H1 (cell line): Measurements from ENCODE around the gene CAPZB. TPM values are rescaled to one million over a fixed set of nuclear protein-coding genes. Genes with fewer than 3 reads are reported as not detected.

Experiments
- CTCF ChIA-PET: fragments of 300-600 bp; sonication (Branson Sonifier 250); formaldehyde crosslinking; loops from one replicate; lab custom pipeline; 2021; ENCODE audit not compliant: partially characterized antibody; lab: Charles Lee
- POLR2A ChIA-PET: fragments of 300-600 bp; sonication (Branson Sonifier 250); formaldehyde crosslinking; loops from one replicate; lab custom pipeline; 2021; ENCODE audit warnings: inconsistent platforms; ENCODE audit not compliant: partially characterized antibody; lab: Charles Lee
- DNase-seq, 2 experiments: peaks; one replicate each; pipeline versions ENCODE4 v3.0.0 to v3.0.0-alpha.2; 2010 to 2022; ENCODE audit warnings: low spot score in 2 of 2, low read depth in 1 of 2, mixed read lengths in 1 of 2
- FAIRE-seq: peaks from 2 replicates; lab custom pipeline; 2011; peaks lifted over from hg19 to GRCh38; lab: Jason Lieb, UNC
- H2AFZ ChIP-seq: 2 replicates; pipeline ENCODE4 v1.8.1; 2012; ENCODE audit warnings: low read length, inconsistent platforms
- H2AK5ac ChIP-seq: 2 replicates; pipeline ENCODE4 v1.6.1; 2013; ENCODE audit warnings: low read depth, low read length
- H2BK120ac ChIP-seq: replicated peaks from 2 replicates; pipeline ENCODE3; 2013; ENCODE audit warnings: low read depth, low read length, inconsistent platforms
- H2BK12ac ChIP-seq: 2 replicates; pipeline ENCODE4 v1.6.1; 2013; ENCODE audit warnings: low read depth, low read length
- H2BK15ac ChIP-seq: 2 replicates; pipeline ENCODE4 v1.6.1; 2013; ENCODE audit warnings: low read length
- H2BK20ac ChIP-seq: 2 replicates; pipeline ENCODE4 v1.6.1; 2013; ENCODE audit warnings: low read length
- H2BK5ac ChIP-seq: 2 replicates; pipeline ENCODE4 v1.6.1; 2013; ENCODE audit warnings: low read depth, low read length
- H3K14ac ChIP-seq: 2 replicates; pipeline ENCODE4 v1.6.1; 2013; ENCODE audit warnings: inconsistent platforms; ENCODE audit not compliant: insufficient read length
- H3K18ac ChIP-seq: 2 replicates; pipeline ENCODE4 v1.6.1; 2013; ENCODE audit warnings: low read length; ENCODE audit errors: extremely low read depth
- H3K23ac ChIP-seq: 2 replicates; pipeline ENCODE4 v1.6.1; 2013; ENCODE audit warnings: inconsistent platforms; ENCODE audit not compliant: insufficient read length
- H3K23me2 ChIP-seq: 2 replicates; pipeline ENCODE4 v1.6.1; 2013; ENCODE audit warnings: low read depth, low read length
- H3K27ac ChIP-seq: 2 replicates; pipeline ENCODE4 v1.6.1; 2011; ENCODE audit warnings: low read depth, low read length, inconsistent platforms
- H3K27me3 ChIP-seq, 4 experiments: replicated peaks in 1 of 4; 1 replicate in 1 of 4; 2 replicates in 3 of 4; pipeline versions ENCODE4 v1.6.1 to v1.8.1; 2011 to 2013; ENCODE audit warnings: low read length in 3 of 4, mild to moderate bottlenecking in 3 of 4, inconsistent platforms in 2 of 4, mixed read lengths in 2 of 4, moderate library complexity in 1 of 4; ENCODE audit not compliant: control insufficient read depth in 3 of 4, insufficient read depth in 3 of 4; ENCODE audit errors: extremely low read depth in 1 of 4
- H3K36me3 ChIP-seq, 4 experiments: 2 replicates each; pipeline versions ENCODE4 v1.6.1 to v1.8.1; 2011 to 2013; ENCODE audit warnings: mild to moderate bottlenecking in 4 of 4, low read length in 3 of 4, moderate library complexity in 2 of 4, control low read depth in 1 of 4, inconsistent platforms in 1 of 4; ENCODE audit not compliant: insufficient read depth in 4 of 4, control insufficient read depth in 2 of 4
- H3K4ac ChIP-seq: replicated peaks from 2 replicates; pipeline ENCODE3; 2013; ENCODE audit warnings: low read length, low read depth, mixed read lengths, inconsistent platforms; ENCODE audit not compliant: insufficient read length
- H3K4me1 ChIP-seq, 4 experiments: replicated peaks in 1 of 4; 1 replicate in 1 of 4; 2 replicates in 3 of 4; pipeline versions ENCODE4 v1.6.1 to v1.8.1; 2011 to 2013; ENCODE audit warnings: low read length in 3 of 4, inconsistent platforms in 2 of 4, mixed read lengths in 1 of 4; ENCODE audit not compliant: insufficient read depth in 4 of 4, control insufficient read depth in 3 of 4
- H3K4me2 ChIP-seq, 2 experiments: 2 replicates each; pipeline versions ENCODE4 v1.6.1 to v1.8.1; 2011 to 2013; ENCODE audit warnings: low read depth in 2 of 2, low read length in 2 of 2, control low read depth in 1 of 2, inconsistent platforms in 1 of 2, mild to moderate bottlenecking in 1 of 2; ENCODE audit not compliant: insufficient read depth in 1 of 2
- H3K4me3 ChIP-seq, 4 experiments: fragments of 200-600, 300-600 bp in 1 of 4; sonication (generic), shearing (Covaris generic), sonication (Bioruptor Twin) in 1 of 4; 2 replicates each; pipeline versions ENCODE4 v1.5.1 to v1.8.1; 2011 to 2016; ENCODE audit warnings: low read length in 4 of 4, low read depth in 3 of 4, control low read depth in 2 of 4, inconsistent platforms in 2 of 4, mild to moderate bottlenecking in 2 of 4, mixed read lengths in 1 of 4, moderate library complexity in 1 of 4; ENCODE audit not compliant: insufficient read depth in 2 of 4; ENCODE audit errors: extremely low read depth in 1 of 4
- H3K56ac ChIP-seq: replicated peaks from 2 replicates; pipeline ENCODE3; 2013; ENCODE audit warnings: low read depth, mild to moderate bottlenecking, mixed read lengths, low read length, inconsistent platforms; ENCODE audit not compliant: insufficient read length
- H3K79me1 ChIP-seq: 2 replicates; pipeline ENCODE4 v1.6.1; 2013; ENCODE audit warnings: low read depth, low read length, control low read depth
- H3K79me2 ChIP-seq, 2 experiments: 2 replicates each; pipeline versions ENCODE4 v1.6.1 to v1.8.1; 2012 to 2013; ENCODE audit warnings: low read length in 2 of 2, mild to moderate bottlenecking in 2 of 2, inconsistent platforms in 1 of 2; ENCODE audit not compliant: insufficient read depth in 2 of 2, control insufficient read depth in 1 of 2
- H3K9ac ChIP-seq, 4 experiments: replicated peaks in 1 of 4; 1 replicate in 1 of 4; 2 replicates in 3 of 4; pipeline versions ENCODE4 v1.6.1 to v1.8.1; 2011 to 2013; ENCODE audit warnings: low read depth in 3 of 4, low read length in 3 of 4, control low read depth in 2 of 4, mild to moderate bottlenecking in 2 of 4, moderate library complexity in 2 of 4, inconsistent platforms in 1 of 4; ENCODE audit errors: extremely low read depth in 1 of 4
- H3K9me3 ChIP-seq, 2 experiments: 2 replicates each; pipeline versions ENCODE4 v1.6.1 to v1.8.1; 2012 to 2013; ENCODE audit warnings: mild to moderate bottlenecking in 2 of 2, moderate library complexity in 2 of 2, control low read depth in 1 of 2, inconsistent platforms in 1 of 2, low read depth in 1 of 2, low read length in 1 of 2, mixed read lengths in 1 of 2; ENCODE audit not compliant: insufficient read depth in 2 of 2
- H4K20me1 ChIP-seq, 2 experiments: replicated peaks in 1 of 2; 2 replicates each; pipeline versions ENCODE3 to v1.8.1; 2011 to 2013; ENCODE audit warnings: inconsistent platforms in 2 of 2, low read length in 2 of 2, mild to moderate bottlenecking in 1 of 2; ENCODE audit not compliant: insufficient read depth in 2 of 2, control insufficient read depth in 1 of 2
- H4K5ac ChIP-seq: 2 replicates; pipeline ENCODE4 v1.6.1; 2013; ENCODE audit warnings: low read length, low read depth, mixed read lengths, inconsistent platforms; ENCODE audit not compliant: insufficient read length
- H4K8ac ChIP-seq: 2 replicates; pipeline ENCODE4 v1.8.0; 2013; ENCODE audit warnings: mild to moderate bottlenecking, moderate library complexity, low read length, inconsistent platforms; ENCODE audit not compliant: insufficient read depth; ENCODE audit errors: extremely low read depth
- H4K91ac ChIP-seq: replicated peaks from 2 replicates; pipeline ENCODE3; 2013; ENCODE audit warnings: low read length, mixed read lengths, inconsistent platforms; ENCODE audit not compliant: insufficient read length
- ATF3 ChIP-seq: IDR thresholded peaks from 2 replicates; pipeline ENCODE4 v1.6.1; 2011; ENCODE audit warnings: low read depth, mild to moderate bottlenecking, low read length; ENCODE audit not compliant: insufficient read depth
- CEBPB ChIP-seq: IDR thresholded peaks from 2 replicates; pipeline ENCODE4 v1.6.1; 2012; ENCODE audit warnings: low read depth, low read length
- CHD1 ChIP-seq: IDR thresholded peaks from 2 replicates; pipeline ENCODE4 v1.6.1; 2012; ENCODE audit warnings: low read depth, low read length, improper control_type of control experiment
- EGR1 ChIP-seq: IDR thresholded peaks from 2 replicates; pipeline ENCODE4 v1.6.1; 2011; ENCODE audit warnings: low read depth, low read length, borderline replicate concordance
- GTF2F1 ChIP-seq: IDR thresholded peaks from 2 replicates; pipeline ENCODE4 v1.6.1; 2012; ENCODE audit warnings: low read depth, low read length, improper control_type of control experiment, borderline replicate concordance
- JUN ChIP-seq: IDR thresholded peaks from 2 replicates; pipeline ENCODE4 v1.6.1; 2011; ENCODE audit warnings: low read depth, mild to moderate bottlenecking, improper control_type of control experiment, low read length
- JUND ChIP-seq: IDR thresholded peaks from 2 replicates; pipeline ENCODE4 v1.6.1; 2011; ENCODE audit warnings: mild to moderate bottlenecking, improper control_type of control experiment, low read length
- KDM1A ChIP-seq: fragments of 200-600, 300-600 bp; sonication (generic); IDR thresholded peaks from 2 replicates; pipeline ENCODE4 v1.7.1; 2016; ENCODE audit warnings: mild to moderate bottlenecking, low read length, borderline replicate concordance
- POLR2A ChIP-seq, 2 experiments: IDR thresholded peaks; 1 replicate in 1 of 2; 2 replicates in 1 of 2; pipeline ENCODE4 v1.6.1; 2011; ENCODE audit warnings: low read depth in 2 of 2, low read length in 2 of 2, mild to moderate bottlenecking in 2 of 2; ENCODE audit errors: control extremely low read depth in 1 of 2
- RBBP5 ChIP-seq: IDR thresholded peaks from 2 replicates; pipeline ENCODE4 v1.7.1; 2012; ENCODE audit warnings: low read depth, mild to moderate bottlenecking, inconsistent platforms, low read length, moderate library complexity, borderline replicate concordance
- RXRA ChIP-seq: IDR thresholded peaks from 2 replicates; pipeline ENCODE4 v1.6.1; 2011; ENCODE audit warnings: low read depth, mild to moderate bottlenecking, low read length, moderate library complexity; ENCODE audit not compliant: insufficient read depth
- SP1 ChIP-seq: IDR thresholded peaks from 2 replicates; pipeline ENCODE4 v1.6.1; 2011; ENCODE audit warnings: low read depth, low read length
- SP4 ChIP-seq: IDR thresholded peaks from 2 replicates; pipeline ENCODE4 v1.6.1; 2012; ENCODE audit warnings: low read length, inconsistent platforms
- WGBS, 2 experiments: shearing (Covaris generic) in 1 of 2; methylation state at CpG; one replicate each; pipeline versions ENCODE4 v1.1.6 to v1.1.7; 2013 to 2015; ENCODE audit warnings: low lambda C conversion rate in 2 of 2, mixed read lengths in 2 of 2, inconsistent platforms in 1 of 2, low coverage in 1 of 2, missing lambda C conversion rate in 1 of 2; ENCODE audit not compliant: insufficient replicate concordance in 2 of 2, insufficient coverage in 1 of 2, insufficient read length in 1 of 2; ENCODE audit errors: extremely low coverage in 1 of 2, missing lambda C conversion rate in 1 of 2; 5-methylcytosine and 5-hydroxymethylcytosine counted together
- polyA plus RNA-seq, 7 experiments: library from polyadenylated mRNA; depleted of rRNA in 3 of 7; stranded (reverse) in 5 of 7; unstranded in 2 of 7; fragments of >200 nt in 5 of 7; fragments of 200-250 nt in 2 of 7; gene quantifications; 1 replicate in 5 of 7; 2 replicates in 1 of 7; 4 replicates in 1 of 7; pipeline versions ENCODE4 v1.2.1 to v1.2.3, GENCODE V29; 2011 to 2013; ENCODE audit warnings: missing spikeins in 2 of 7, mixed read lengths in 2 of 7
- total RNA-seq: library from RNA; stranded (reverse); fragmentation: NEBNext Ultra II Directional; extraction: Animal tissue kit (Norgen Biotek cat#: 25700); gene quantifications from 2 replicates; pipeline ENCODE4 v1.2.1, GENCODE V29; 2021

The CAPZB gene
- total and polyA plus RNA-seq, 2 of the 8 experiments (the other 6 are each of a cell fraction or from before 2014, with no cell fraction given): 162 to 371 TPM

GRCh38 chr1:19385869-19386591, 99.3 kb downstream of the CAPZB start:
- Histone ChIP-seq H3K18ac (no peak overlapping the region), H2AK5ac (no peak overlapping the region), H2BK20ac (no peak overlapping the region), H3K79me2 (peaks cover 0 to 46% of the 10 kb centered on the region in 2 experiments; a peak in 2 of 4 replicates), H3K14ac (no peak overlapping the region), H3K4me1 (no peaks in the 10 kb centered on the region; a peak in 1 of 7 replicates), H3K27me3 (no peaks in the 10 kb centered on the region), H3K27ac (no peak overlapping the region), H4K5ac (no peak overlapping the region), H3K23ac (no peak overlapping the region), H3K9me3 (no peaks in the 10 kb centered on the region), H3K79me1 (peaks cover 18% of the 10 kb centered on the region), H4K8ac (no peak overlapping the region; the same call in 1 of the 2 replicates), H2BK15ac (no peak overlapping the region), H3K9ac (no peak overlapping the region), H2AFZ (no peak overlapping the region), H2BK120ac (no peak overlapping the region), H3K4me2 (no peak overlapping the region), H3K4ac (no peak overlapping the region), H3K36me3 (peaks cover 0 to 13% (median 7%) of the 10 kb centered on the region in 4 experiments; a peak in 3 of 8 replicates), H3K4me3 (no peak overlapping the region), H2BK5ac (no peak overlapping the region), H3K23me2 (no peaks in the 10 kb centered on the region), H4K20me1 (peaks cover 2 to 25% of the 10 kb centered on the region in 2 experiments), H3K56ac (no peak overlapping the region), H2BK12ac (no peak overlapping the region), H4K91ac (no peak overlapping the region)
- POLR2A ChIA-PET: interaction anchor here (0.5 kb wide), 1 partner anchor 205 kb away, joined by 5 read pairs; no protein-coding TSS in a partner anchor
- FAIRE-seq (no peak), DNase-seq (no peak)
- CTCF ChIA-PET: interaction anchor here (0.9 to 8.2 kb wide), 10 partner anchors 10 to 276 kb away, joined by 3 to 68 read pairs (median 4); no protein-coding TSS in a partner anchor
- WGBS, 2 experiments: 97% methylated on average over 15 of the region's 15 CpGs; no CpG with 5 or more reads in 1 of the 2 experiments
- TF ChIP-seq KDM1A (no peak), GTF2F1 (no peak), EGR1 (no peak), SP1 (no peak), JUND (no peak), RBBP5 (no peak), SP4 (no peak), CHD1 (no peak), CEBPB (no peak), POLR2A (IDR thresholded peaks at IDR 0.05; ENCODE audit: control extremely low read depth in 1 of 2, low read depth in 2 of 2, low read length in 2 of 2) (no peak), RXRA (no peak), JUN (no peak), ATF3 (no peak)
